ENCODE measurements around the gene CCDC6.
"Not testable (repeated sequence)": the region's sequence is repeated elsewhere in the genome, so short reads cannot be mapped to it uniquely, and the experiment has no call there.

CCDC6 gene

DNA sequence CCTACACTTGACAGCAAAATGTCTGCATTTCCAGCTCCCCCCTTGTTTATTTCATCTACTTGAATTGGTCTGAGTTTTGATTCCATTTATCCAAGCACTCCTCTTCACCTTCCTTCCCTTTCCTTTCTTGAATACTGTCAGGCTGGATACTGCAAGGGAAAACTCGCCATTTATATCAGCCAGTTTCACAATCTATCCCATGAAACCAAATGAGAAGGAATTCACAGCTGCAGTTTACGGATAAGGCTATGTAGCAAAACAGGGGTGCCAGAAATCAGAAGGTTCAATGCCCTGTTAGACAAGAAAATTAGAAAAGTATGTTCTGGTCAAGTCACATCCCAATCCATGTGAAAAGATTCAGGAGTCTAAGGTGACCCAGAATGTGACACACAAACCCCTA lies 28.1 kb downstream of the CCDC6 start:
- no peak overlapping the region for H3K27ac ChIP-seq (ENCODE audit: low read depth, low read length)
- peaks cover 14% of the 10 kb centered on the region; the same call in 1 of the 2 replicates for H4K20me1 ChIP-seq (ENCODE audit: low read depth, low read length)

DNA sequence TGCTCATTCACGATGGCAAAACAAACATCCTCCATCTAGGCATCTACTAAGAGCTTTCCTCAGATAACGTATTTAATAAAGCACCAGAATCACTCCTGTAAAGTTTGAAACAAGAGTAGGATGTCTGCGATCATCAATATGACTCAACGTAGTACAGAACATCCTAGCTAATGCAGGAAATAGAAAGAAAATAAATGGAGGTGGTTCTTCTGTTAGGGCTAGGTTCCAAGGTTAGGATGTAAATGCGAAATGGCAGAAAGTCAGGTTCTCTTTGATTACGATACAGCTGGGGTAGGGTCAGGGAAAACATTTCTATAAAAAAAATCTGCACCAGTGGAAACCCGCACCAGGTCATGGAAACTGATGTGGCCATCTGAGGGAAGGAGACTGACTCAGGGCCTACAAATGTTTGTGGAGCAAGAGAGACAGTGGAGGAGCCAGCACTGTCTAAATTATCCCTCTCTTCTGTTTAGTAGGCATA lies 29.1 kb downstream of the CCDC6 start:
- Histone ChIP-seq H3F3A (ENCODE audit: insufficient read depth) (peaks cover 8% of the 10 kb centered on the region; the same call in 1 of the 2 replicates), H3K4me3 (ENCODE audit: insufficient read depth, low read length, poor library complexity, severe bottlenecking) (no peak overlapping the region), H3K27me3 (ENCODE audit: low read length) (no peaks in the 10 kb centered on the region), H2AFZ (ENCODE audit: low read depth, low read length, severe bottlenecking) (no peak overlapping the region), H3K9me2 (replicated peaks; ENCODE audit: insufficient read depth, low read length) (no peaks in the 10 kb centered on the region), H3K27ac (ENCODE audit: low read depth, low read length) (peak overlapping the region; percentile 67; the same call in 1 of the 2 replicates), H3K79me2 (ENCODE audit: insufficient read depth, low read length) (peaks cover 96% of the 10 kb centered on the region), H3K9me3 (ENCODE audit: insufficient read depth, low read length) (no peaks in the 10 kb centered on the region), H3K9ac (ENCODE audit: low read length) (no peak overlapping the region), H4K20me1 (ENCODE audit: low read depth, low read length) (0 out of 2 replicates have a peak, but pooled peaks cover 11% of the 10 kb centered on the region), H3K36me3 (ENCODE audit: low read length) (no peaks in the 10 kb centered on the region), H3K4me2 (ENCODE audit: low read depth, low read length, poor library complexity, severe bottlenecking) (peak overlapping the region; percentile 47)
- TF ChIP-seq EZH2phosphoT487 (conservative IDR thresholded peaks at IDR 0.05; ENCODE audit: low read length) (no peak), CTCF (IDR thresholded peaks at IDR 0.05; ENCODE audit: insufficient read depth, low read length, poor library complexity, severe bottlenecking) (no peak)

More for the DNA sequence above, 28.1 kb downstream of the CCDC6 start:
- TF ChIP-seq CTCF (IDR thresholded peaks at IDR 0.05; ENCODE audit: insufficient read depth, low read length, poor library complexity, severe bottlenecking) (no peak), EZH2phosphoT487 (conservative IDR thresholded peaks at IDR 0.05; ENCODE audit: low read length) (no peak)
- H3F3A ChIP-seq (ENCODE audit: insufficient read depth) = peaks cover 8% of the 10 kb centered on the region; the same call in 1 of the 2 replicates
- no peak overlapping the region for H3K4me3 ChIP-seq (ENCODE audit: insufficient read depth, low read length, poor library complexity, severe bottlenecking)
- H3K79me2 ChIP-seq (ENCODE audit: insufficient read depth, low read length) = peaks cover 93% of the 10 kb centered on the region
- no peaks in the 10 kb centered on the region for H3K9me2 ChIP-seq (replicated peaks; ENCODE audit: insufficient read depth, low read length)
- no peak overlapping the region for H3K4me2 ChIP-seq (ENCODE audit: low read depth, low read length, poor library complexity, severe bottlenecking)
- no peaks in the 10 kb centered on the region for H3K27me3 ChIP-seq (ENCODE audit: low read length)
- no peak overlapping the region for H2AFZ ChIP-seq (ENCODE audit: low read depth, low read length, severe bottlenecking)
- H3K9me3 ChIP-seq (ENCODE audit: insufficient read depth, low read length) = no peaks in the 10 kb centered on the region
- H3K36me3 ChIP-seq (ENCODE audit: low read length) = no peaks in the 10 kb centered on the region
- H3K9ac ChIP-seq (ENCODE audit: low read length) = no peak overlapping the region

DNA sequence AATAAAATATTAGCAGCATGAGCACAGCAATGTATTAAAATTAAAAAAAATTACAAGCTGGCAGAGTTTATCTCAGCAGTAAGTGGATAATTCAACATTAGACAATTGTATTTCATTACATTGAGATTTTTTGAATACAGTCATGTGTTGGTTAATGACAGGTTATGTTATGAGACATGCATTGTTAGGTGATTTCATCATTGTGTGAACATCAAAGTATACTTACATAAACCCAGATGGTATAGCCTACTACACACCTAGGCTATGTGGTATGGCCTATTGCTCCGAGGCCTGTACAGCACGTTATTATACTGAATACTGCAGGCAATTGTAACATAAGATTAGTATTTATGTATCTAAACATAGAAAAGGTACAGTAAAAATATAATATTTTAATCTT lies 29.7 kb downstream of the CCDC6 start:
- H3K4me2 ChIP-seq (ENCODE audit: low read depth, low read length, poor library complexity, severe bottlenecking) = peak overlapping the region; percentile 47
- no peaks in the 10 kb centered on the region for H3K9me2 ChIP-seq (replicated peaks; ENCODE audit: insufficient read depth, low read length)
- H3K27me3 ChIP-seq (ENCODE audit: low read length) = no peaks in the 10 kb centered on the region
- H4K20me1 ChIP-seq (ENCODE audit: low read depth, low read length) = peaks cover 11% of the 10 kb centered on the region; the same call in 1 of the 2 replicates
- H3F3A ChIP-seq (ENCODE audit: insufficient read depth) = peaks cover 8% of the 10 kb centered on the region; the same call in 1 of the 2 replicates
- H2AFZ ChIP-seq (ENCODE audit: low read depth, low read length, severe bottlenecking) = no peak overlapping the region
- H3K36me3 ChIP-seq (ENCODE audit: low read length) = no peaks in the 10 kb centered on the region
- H3K9ac ChIP-seq (ENCODE audit: low read length) = no peak overlapping the region
- TF ChIP-seq CTCF (IDR thresholded peaks at IDR 0.05; ENCODE audit: insufficient read depth, low read length, poor library complexity, severe bottlenecking) (no peak), EZH2phosphoT487 (conservative IDR thresholded peaks at IDR 0.05; ENCODE audit: low read length) (no peak)
- H3K9me3 ChIP-seq (ENCODE audit: insufficient read depth, low read length) = no peaks in the 10 kb centered on the region
- peak overlapping the region; percentile 67 for H3K27ac ChIP-seq (ENCODE audit: low read depth, low read length)
- peaks cover 100% of the 10 kb centered on the region for H3K79me2 ChIP-seq (ENCODE audit: insufficient read depth, low read length)
- H3K4me3 ChIP-seq (ENCODE audit: insufficient read depth, low read length, poor library complexity, severe bottlenecking) = no peak overlapping the region

DNA sequence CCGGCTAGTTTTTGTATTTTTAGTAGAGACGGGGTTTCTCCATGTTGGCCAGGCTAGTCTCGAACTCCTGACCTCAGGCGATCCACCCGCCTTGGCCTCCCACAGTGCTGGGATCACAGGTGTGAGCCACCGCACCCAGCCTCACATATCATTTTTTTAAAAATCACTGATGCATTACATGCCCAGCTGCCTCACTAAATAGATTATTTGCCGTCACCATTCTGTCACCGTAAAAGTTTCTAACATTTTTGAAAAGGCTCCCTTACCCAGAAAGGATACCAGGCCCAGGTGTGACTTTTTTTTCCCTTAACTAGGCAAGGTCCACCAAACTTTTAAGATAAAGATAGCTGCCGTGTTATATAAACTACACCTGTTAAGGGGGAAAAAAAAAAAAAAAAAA lies 30.1 kb downstream of the CCDC6 start:
- H3K27me3 ChIP-seq (ENCODE audit: low read length); H3F3A ChIP-seq (ENCODE audit: insufficient read depth); H3K36me3 ChIP-seq (ENCODE audit: low read length); H3K9me3 ChIP-seq (ENCODE audit: insufficient read depth, low read length); H3K4me3 ChIP-seq (ENCODE audit: insufficient read depth, low read length, poor library complexity, severe bottlenecking); H3K9ac ChIP-seq (ENCODE audit: low read length); H2AFZ ChIP-seq (ENCODE audit: low read depth, low read length, severe bottlenecking); H3K9me2 ChIP-seq (replicated peaks; ENCODE audit: insufficient read depth, low read length): not testable (repeated sequence)
- peak overlapping the region; percentile 67 for H3K27ac ChIP-seq (ENCODE audit: low read depth, low read length)
- peaks cover 100% of the 10 kb centered on the region for H3K79me2 ChIP-seq (ENCODE audit: insufficient read depth, low read length)
- H3K4me2 ChIP-seq (ENCODE audit: low read depth, low read length, poor library complexity, severe bottlenecking) = peak overlapping the region; percentile 47
- peaks cover 11% of the 10 kb centered on the region; the same call in 1 of the 2 replicates for H4K20me1 ChIP-seq (ENCODE audit: low read depth, low read length)
